Measurements from ENCODE around the gene CD2AP. TPM values are rescaled to one million over a fixed set of nuclear protein-coding genes. Genes with fewer than 3 reads are reported as not detected.

Gene CD2AP
- total and polyA plus RNA-seq, 2 of the 8 experiments (the other 6 are each of a cell fraction or from before 2014, with no cell fraction given), result 8.6 to 75.6 TPM

GRCh38 chr6:47519279-47519678 lies 41.7 kb downstream of the CD2AP start:
- peaks cover 4 to 97% of the 10 kb centered on the region in 2 experiments; a peak in 3 of 4 replicates for H3K79me2 ChIP-seq (ENCODE audit: control insufficient read depth in 1 of 2, insufficient read depth in 2 of 2, low read length in 2 of 2)
- FAIRE-seq, result no peak
- no peak for TF ChIP-seq POLR2AphosphoS5 (IDR thresholded peaks at IDR 0.05; ENCODE audit: low read depth, low read length)
- no peak for TF ChIP-seq EP300 (IDR thresholded peaks at IDR 0.05; ENCODE audit: borderline replicate concordance in 1 of 2, low read depth in 2 of 2, low read length in 2 of 2)
- no peak for TF ChIP-seq RFX5 (IDR thresholded peaks at IDR 0.05; ENCODE audit: borderline replicate concordance, low read depth, low read length)
- no peak for TF ChIP-seq TBP (IDR thresholded peaks at IDR 0.05; ENCODE audit: low read depth, low read length)
- no peak for TF ChIP-seq CREB1 (IDR thresholded peaks at IDR 0.05)
- no peak for TF ChIP-seq BACH1 (IDR thresholded peaks at IDR 0.05; ENCODE audit: low read length)
- no peak for TF ChIP-seq ATF2 (IDR thresholded peaks at IDR 0.05; ENCODE audit: low read length)
- no peak for TF ChIP-seq RBBP5 (IDR thresholded peaks at IDR 0.05; ENCODE audit: borderline replicate concordance, low read depth, low read length)
- TF ChIP-seq POLR2A (IDR thresholded peaks at IDR 0.05; ENCODE audit: control extremely low read depth in 1 of 2, low read depth in 2 of 2, low read length in 2 of 2), result no peak
- TF ChIP-seq ATF3 (IDR thresholded peaks at IDR 0.05; ENCODE audit: insufficient read depth, low read depth, low read length), result no peak
- TF ChIP-seq E2F6 (IDR thresholded peaks at IDR 0.05), result no peak
- TF ChIP-seq HDAC6 (IDR thresholded peaks at IDR 0.05; ENCODE audit: low read depth, low read length), result no peak

More at GRCh38 chr6:47519279-47519678, 41.7 kb downstream of the CD2AP start:
- H4K8ac ChIP-seq (ENCODE audit: extremely low read depth, insufficient read depth, low read length), result no peak overlapping the region
- no peak overlapping the region for H4K91ac ChIP-seq (replicated peaks; ENCODE audit: insufficient read length, low read length)
- H3K23ac ChIP-seq (ENCODE audit: insufficient read length), result no peak overlapping the region
- H3K18ac ChIP-seq (ENCODE audit: extremely low read depth, low read length), result no peak overlapping the region
- peaks cover 0 to 4% (median under 1%) of the 10 kb centered on the region in 4 experiments; a peak in 2 of 7 replicates for H3K4me1 ChIP-seq (replicated peaks in 1 of 4; ENCODE audit: control insufficient read depth in 3 of 4, insufficient read depth in 4 of 4, low read length in 3 of 4)
- no peak overlapping the region for H3K27ac ChIP-seq (ENCODE audit: low read depth, low read length)
- H4K5ac ChIP-seq (ENCODE audit: insufficient read length, low read depth, low read length), result no peak overlapping the region
- no peak overlapping the region for H2BK20ac ChIP-seq (ENCODE audit: low read length)
- no peaks in the 10 kb centered on the region for H3K36me3 ChIP-seq (ENCODE audit: control insufficient read depth in 2 of 4, insufficient read depth in 4 of 4, low read length in 3 of 4)
- no peak overlapping the region for H2AK5ac ChIP-seq (ENCODE audit: low read depth, low read length)
- H3K56ac ChIP-seq (replicated peaks; ENCODE audit: insufficient read length, low read depth, low read length), result no peak overlapping the region
- no peak overlapping the region for H3K4me3 ChIP-seq (ENCODE audit: extremely low read depth in 1 of 4, insufficient read depth in 2 of 4, low read depth in 3 of 4, low read length in 4 of 4)
- H3K4me2 ChIP-seq (ENCODE audit: insufficient read depth in 1 of 2, low read depth in 2 of 2, low read length in 2 of 2), result no peak overlapping the region
- ChIA-PET CTCF (ENCODE audit: partially characterized antibody) (no interaction called here), POLR2A (ENCODE audit: partially characterized antibody) (interaction anchor here (0.7 kb wide), 1 partner anchor 9 kb away, joined by 3 read pairs; no protein-coding TSS in a partner anchor)
- no peak overlapping the region for H2AFZ ChIP-seq (ENCODE audit: low read length)
- H2BK15ac ChIP-seq (ENCODE audit: low read length), result no peak overlapping the region
- peaks cover 15 to 18% of the 10 kb centered on the region in 2 experiments for H4K20me1 ChIP-seq (replicated peaks in 1 of 2; ENCODE audit: control insufficient read depth in 1 of 2, insufficient read depth in 2 of 2, low read length in 2 of 2)
- no peaks in the 10 kb centered on the region; the same call in 1 of the 2 replicates for H3K23me2 ChIP-seq (ENCODE audit: low read depth, low read length)
- no peak overlapping the region for H3K9ac ChIP-seq (replicated peaks in 1 of 4; ENCODE audit: extremely low read depth in 1 of 4, low read depth in 3 of 4, low read length in 3 of 4)
- no peak overlapping the region for H3K14ac ChIP-seq (ENCODE audit: insufficient read length)
- H2BK120ac ChIP-seq (replicated peaks; ENCODE audit: low read depth, low read length), result no peak overlapping the region
- H3K79me1 ChIP-seq (ENCODE audit: low read depth, low read length), result peaks cover 2% of the 10 kb centered on the region; the same call in 1 of the 2 replicates
- no peaks in the 10 kb centered on the region for H3K27me3 ChIP-seq (replicated peaks in 1 of 4; ENCODE audit: control insufficient read depth in 3 of 4, extremely low read depth in 1 of 4, insufficient read depth in 3 of 4, low read length in 3 of 4)
- no peak overlapping the region for H3K4ac ChIP-seq (replicated peaks; ENCODE audit: insufficient read length, low read depth, low read length)
- WGBS, 2 experiments (ENCODE audit: extremely low coverage in 1 of 2, insufficient coverage in 1 of 2, insufficient read length in 1 of 2, insufficient replicate concordance in 2 of 2, low coverage in 1 of 2, low lambda C conversion rate in 2 of 2, missing lambda C conversion rate in 1 of 2), result 80% methylated on average over 2 of the region's 2 CpGs; no CpG with 5 or more reads in 1 of the 2 experiments
- no peaks in the 10 kb centered on the region for H3K9me3 ChIP-seq (ENCODE audit: insufficient read depth in 2 of 2, low read depth in 1 of 2, low read length in 1 of 2)
- H2BK5ac ChIP-seq (ENCODE audit: low read depth, low read length), result no peak overlapping the region
- no peak for DNase-seq (ENCODE audit: low read depth in 1 of 2, low spot score in 2 of 2)
- no peak overlapping the region for H2BK12ac ChIP-seq (ENCODE audit: low read depth, low read length)
